Measurements from ENCODE around the gene HEG1.

HEG1 gene

DNA sequence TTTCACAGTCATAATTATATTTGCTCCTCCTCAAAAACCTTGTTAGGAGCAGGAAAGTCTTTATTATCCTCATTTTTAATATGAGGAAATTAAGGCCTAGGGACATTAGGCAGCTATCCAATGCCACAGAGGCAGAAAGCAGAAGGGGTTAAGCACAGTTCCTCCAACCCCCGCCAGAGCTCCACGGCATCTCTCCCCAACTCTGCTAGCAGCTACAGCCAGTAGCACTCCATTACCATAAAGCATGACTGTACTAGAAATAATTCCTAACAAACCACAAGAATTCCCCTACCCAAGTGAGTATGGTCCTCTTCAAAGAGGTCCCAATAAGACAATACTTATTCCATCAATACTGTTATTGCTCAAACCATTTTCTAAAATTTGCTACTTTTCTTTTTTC, 9.8 kb downstream of the HEG1 start:
- DNase-seq = no peak

DNA sequence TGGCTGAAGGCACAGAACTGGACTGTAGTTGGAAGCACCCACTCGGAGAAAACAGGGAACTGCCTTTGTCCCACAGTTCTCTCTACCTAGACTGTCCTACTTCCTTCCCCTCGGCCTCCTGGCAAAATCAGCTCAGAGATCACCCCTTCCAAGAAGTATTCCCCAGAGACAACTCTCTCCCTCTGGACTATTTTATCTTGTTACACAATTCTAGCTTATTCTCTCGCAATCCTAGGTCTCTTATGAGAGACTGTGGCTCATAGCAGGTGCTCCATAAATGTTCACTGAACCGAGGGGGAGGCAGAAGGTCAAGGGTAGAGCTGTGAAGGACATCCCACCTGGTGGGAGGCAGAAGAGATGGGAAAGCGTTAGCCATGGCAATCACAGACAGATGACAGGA, 10.6 kb downstream of the HEG1 start:
- DNase-seq = no peak

DNA sequence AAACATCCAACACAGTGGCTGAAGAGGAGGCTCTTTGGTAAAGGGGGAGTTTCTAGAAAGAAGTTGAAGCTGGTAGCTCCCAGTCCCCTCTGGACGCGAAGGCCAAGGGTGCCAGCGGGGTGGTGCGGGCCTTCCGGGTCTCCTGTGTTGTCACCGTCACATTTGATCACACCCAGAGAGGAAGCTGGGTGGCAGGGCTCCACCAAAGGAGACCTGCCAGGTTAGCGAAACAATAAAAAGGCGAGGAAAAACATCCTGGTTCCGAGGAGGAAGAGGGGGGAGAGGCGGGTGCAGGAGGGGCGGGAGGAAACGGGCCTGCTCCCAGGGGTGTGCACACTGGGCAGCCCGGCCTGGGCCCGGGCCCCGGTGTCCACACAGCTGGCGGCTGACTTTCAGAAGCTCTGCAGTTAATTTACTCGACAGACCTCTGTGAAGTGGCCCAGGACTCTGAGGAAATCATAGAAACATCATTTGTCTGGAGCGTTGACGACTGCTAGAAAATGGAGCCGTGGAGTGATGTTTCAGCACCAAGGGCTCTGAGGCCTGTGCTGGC, 12.1 kb downstream of the HEG1 start:
- no peak for DNase-seq

DNA sequence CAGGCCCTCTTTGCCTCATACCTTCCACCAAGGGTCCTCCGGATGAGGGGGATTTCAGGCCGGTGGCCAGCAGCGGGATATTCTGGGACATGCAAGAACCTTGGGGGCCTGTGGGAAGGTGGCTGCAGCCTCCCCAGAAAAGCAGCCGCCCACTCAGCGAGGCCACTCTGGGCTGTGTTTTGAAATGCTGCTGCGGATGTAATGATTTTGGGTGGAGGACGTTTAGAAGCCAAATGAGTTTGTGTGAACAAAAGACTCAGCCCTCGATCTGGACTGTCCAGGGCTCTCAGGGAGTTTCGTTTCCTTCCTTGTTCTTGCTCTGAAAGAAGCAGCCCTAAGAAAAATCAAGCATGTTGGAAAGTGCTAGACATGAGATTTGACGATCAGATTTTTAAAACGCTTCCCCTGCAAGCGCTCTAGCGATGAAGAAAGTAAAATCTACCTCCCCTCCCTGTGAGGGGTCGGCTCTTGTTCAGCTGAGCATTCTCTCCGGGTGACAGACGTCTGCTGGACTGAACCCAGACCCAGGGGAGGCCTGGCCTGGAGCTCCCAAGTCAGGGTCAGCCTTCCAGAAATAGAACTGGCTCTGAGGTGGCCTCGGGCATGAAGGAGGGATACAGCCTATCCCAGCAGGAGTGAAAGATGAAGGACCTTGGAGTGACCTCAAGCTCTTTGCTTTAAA, 12.9 kb downstream of the HEG1 start:
- DNase-seq = no peak

DNA sequence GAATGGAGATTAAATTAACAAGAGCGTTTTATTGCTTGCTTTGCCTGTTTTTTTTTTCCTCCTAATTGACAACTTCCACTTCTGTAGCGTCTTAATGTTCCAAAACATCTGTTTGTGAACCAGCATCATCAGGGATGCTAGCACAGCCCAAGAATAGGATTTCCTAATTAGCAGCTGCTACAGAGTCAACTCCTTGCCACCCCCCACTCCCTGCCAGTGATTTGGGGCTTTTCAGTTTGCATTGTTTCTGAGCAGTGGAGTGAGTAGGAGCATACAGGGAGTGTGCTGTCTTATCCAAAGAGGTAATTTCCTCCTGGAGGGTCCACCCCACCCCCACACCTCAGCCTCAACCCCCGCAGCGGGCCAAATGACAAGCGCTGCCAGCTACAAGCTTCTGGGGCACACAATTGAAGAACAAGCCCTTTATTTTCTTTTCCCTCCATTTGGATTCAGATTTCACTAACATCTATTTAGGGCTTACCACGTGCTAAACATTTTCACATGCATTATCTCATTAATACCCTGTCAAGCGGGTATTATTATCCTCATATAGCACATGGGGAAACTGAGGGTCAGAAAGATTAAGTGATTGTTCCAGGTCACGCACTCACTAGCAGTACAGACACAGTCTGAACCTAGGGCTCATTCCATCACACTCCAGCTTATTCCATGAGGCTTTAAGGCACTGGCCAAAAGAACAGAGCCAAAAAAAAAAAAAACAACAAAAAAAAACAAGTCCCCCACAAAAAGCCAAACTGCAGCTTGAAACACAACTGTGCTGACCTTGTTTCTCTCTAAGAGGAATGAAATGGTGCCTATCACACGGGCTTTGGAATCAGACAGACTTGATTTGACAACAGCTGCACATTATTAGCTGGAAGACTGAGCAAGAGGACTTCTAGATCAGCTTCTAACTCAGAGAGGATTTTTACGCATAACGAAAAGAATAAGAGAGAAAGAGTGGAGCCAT, 16.4 kb downstream of the HEG1 start:
- no peak for DNase-seq

DNA sequence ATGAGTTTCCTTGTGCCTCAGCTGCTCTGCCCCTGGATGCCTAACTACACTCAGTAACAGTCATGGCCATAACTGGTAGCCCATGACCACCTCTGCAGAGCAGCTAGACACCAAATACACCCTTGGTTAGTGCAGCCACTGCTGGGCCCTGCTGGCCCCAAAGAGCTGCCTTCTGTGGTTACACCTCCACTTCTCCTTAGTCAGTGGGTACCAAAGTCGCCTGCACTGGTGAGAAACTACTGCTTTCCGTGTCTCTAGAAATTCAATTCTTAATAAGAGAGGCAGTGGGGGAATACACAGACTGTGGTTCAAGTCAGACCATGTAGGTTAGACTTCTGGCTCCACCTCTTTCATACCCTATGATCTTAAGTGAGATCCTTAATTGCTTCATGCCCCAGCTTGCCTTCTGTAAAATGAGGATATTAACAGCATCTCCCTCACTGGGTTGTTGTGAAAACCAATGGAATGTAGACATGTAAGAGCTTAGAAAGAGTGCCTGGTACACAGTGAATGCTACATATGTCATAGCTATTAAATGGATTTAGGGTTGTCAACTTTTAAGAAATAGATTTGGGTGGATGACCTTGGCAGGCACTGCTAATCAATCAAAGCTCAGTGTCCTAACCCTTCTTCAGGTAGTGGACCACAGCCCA, 18.2 kb downstream of the HEG1 start:
- no peak for DNase-seq

DNA sequence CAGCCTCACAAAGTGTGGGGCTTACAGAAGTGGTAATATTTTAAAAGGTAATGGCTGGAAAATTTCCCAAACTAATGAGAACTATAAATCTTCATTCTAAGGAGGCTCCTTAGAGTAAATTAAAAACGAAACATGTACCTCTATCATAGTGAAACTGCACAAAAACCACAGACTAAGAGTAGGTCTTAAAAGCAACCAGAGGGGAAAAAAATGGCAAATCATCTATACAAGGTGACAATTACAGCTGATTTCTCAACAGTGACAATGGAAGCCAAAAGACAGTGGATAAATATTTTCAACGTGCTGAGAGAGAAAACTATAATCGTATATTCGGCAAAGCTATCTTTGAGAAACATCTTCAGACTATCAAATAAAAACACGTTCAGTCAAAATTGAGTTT, 20.6 kb downstream of the HEG1 start:
- no peak for DNase-seq

DNA sequence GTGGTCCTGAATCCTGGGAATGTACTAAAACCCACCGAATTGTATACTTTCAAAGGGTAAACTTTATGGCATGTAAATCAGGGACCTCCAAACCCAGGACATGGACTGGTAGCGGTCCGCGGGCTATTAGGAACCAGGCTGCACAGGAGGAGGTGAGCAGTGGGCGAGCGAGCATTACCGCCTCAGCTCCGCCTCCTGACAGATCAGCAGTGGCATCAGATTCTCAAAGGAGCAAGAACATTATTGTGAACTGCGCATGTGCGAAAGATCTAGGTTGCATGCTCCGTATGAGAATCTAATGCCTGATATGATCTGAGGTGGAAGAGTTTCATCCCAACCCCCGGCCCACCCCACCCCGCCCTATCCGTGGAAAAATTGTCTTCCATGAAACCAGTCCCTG, 22.2 kb downstream of the HEG1 start:
- no peak for DNase-seq

DNA sequence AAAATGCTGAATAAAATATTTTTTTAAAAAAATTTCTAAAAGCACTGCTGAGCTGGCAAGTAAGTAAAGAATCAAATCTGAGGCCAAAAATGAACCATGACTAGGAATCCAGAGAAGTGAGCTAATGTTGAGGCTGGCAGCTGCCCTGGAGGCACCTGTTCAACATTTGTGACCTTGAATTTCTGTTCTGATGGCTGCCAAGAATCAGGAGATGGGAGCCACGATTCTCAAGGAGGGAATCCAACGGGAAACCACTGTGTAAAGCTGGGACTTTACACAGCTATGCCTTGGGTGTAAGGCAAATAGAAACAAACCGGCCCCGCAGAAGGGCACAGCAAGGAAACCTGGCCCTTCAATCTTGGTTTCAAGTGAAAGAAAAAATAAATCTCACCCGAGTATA, 22.7 kb downstream of the HEG1 start:
- no peak for DNase-seq

DNA sequence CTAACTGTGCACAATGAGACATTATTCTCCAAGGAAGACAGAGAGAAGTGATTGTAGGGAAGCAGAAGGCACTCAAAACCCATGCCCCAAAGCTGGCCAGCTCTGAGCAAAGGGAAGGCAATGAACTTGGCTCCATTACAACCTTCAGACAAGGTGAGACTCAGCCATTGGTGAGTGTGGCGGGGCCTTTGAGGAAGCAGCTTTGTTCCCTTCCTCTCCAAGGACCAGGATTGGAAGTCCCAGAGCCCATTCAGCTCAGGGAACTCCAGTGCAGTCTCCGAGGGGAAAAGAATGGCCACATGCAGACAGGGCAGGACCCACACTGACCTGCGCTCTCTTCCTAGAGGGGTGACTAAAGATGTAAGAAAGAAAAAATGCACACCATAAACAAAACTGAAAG, 23.1 kb downstream of the HEG1 start:
- no peak for DNase-seq

DNA sequence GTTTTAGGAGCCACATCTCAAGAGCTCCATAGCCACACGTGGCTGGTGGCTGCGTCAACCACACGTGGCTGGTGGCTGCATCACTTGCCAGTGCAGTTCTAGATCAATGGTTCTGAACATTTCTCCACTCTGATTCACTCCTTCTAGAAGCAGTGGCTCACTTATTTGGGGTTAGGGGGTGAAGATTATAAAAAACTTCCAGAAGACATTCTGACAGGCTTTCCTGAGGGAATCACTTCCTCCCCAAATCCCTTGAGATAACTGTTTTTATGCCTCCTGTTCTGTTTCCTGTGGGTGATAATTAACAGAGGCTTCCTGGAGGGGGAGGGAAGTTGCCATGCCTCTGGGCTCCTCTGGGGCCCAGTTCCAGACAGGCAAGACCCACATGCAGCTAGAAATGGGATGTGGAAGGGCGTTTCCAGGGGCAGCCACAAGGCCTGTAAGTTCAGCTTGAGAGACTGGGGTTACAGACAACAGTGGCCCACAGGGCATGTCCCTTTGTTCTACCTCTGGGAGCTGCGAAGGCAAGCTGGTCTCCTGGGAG, 23.6 kb downstream of the HEG1 start:
- no peak for DNase-seq

DNA sequence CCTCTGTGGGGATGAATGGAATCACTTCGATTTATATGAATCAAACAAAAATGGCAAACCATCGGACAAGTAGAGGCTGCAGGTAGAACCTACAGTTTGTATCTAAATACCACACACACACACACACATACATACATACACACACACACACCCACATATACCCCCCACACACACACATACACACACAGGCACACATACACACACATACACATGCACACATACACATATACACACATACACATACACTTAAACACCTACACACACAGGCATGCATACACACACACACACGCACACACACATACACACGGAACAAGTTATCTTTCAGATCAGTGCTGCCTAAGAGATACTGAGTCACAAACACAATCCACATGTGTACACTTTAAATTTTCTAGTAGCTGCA, 24.3 kb downstream of the HEG1 start:
- no peak for DNase-seq

DNA sequence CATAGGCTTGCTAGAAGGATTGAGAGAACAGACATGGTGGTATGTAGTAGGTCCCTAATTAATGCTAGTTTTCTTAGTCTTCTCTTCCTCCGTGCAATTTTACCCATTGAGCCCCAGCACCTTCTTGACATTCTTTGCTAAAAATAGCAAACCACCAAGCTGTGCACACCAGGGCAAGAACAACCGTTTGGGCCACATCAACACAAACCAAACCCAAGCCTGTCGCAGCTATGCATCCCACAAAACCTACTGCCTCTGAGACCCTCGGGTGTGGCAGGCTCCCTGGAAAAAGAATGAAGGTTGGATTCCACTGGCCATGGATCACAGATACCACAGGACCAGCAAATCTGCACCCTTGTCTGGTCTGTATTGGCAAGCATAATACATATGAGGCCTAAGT, 27.1 kb downstream of the HEG1 start:
- DNase-seq = no peak

DNA sequence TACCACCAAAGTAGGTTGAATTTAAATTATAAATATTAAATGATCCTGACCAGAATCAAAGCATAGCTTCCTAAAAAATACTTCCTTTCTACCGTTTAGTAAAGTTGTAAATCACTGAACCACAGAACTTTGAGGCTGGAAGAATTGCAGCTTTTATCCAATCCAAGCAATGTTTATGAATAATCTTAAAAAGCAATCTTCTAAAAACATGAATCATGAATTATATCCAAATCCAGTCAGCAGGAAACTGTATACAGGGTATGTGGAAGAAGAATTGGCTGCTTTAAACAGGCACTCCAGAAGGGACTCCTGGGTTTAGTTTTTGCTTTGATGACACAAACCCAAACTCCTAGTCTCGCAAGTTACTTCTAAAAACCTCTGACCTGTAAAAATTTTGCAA, 30.2 kb downstream of the HEG1 start:
- DNase-seq = no peak

DNA sequence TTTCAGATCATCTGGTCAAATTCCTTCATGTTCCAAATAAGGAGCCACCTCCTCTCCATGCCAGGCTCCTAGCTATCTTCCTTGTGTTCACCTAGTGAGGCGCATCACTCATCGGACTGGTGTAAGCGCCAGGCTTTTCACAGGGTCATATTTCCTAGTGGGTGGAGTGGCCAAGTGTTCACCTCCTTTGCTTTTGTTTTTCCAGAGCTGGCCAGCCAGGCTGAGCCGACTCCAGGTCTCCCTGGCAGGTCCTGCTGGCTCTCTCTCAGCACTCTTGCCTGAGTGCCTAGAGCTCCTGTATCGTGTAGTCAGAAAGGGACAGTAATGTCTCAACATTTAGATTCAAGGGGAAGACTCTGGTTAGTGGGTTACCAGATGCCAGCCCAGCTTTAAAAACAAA, 31.0 kb downstream of the HEG1 start:
- no peak for DNase-seq

DNA sequence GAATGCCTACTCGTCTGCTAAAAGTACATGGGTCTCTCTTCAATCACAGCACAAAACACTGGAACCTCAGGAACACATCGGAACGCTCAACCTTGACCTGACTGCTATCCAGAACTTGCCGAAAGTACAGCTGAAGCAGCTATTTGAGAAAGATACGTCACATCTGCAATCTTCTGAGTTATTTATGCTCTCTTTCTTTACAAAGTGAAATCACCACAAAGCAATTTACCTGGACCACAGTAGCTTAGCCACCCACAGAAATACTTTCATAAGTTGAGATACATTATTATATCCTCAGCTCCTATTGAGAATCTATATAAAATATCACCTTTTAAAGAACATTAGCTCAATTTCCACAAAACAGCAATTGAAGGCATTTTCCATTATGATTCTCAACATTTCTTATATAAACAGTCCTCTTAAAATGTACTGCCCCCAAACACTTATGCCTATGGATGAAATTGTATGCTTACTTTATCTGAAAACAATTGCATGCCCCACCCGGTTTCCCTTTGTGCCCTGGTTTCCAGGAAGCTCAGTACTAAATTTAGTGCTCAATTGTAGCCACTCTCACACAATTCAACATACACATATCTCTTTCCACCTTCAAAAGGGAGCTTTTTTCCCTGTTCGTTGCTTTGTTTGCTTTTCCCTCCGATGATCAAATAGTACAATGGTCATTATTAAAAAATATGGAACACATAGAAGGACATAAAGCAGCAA, 31.8 kb downstream of the HEG1 start:
- DNase-seq = no peak

DNA sequence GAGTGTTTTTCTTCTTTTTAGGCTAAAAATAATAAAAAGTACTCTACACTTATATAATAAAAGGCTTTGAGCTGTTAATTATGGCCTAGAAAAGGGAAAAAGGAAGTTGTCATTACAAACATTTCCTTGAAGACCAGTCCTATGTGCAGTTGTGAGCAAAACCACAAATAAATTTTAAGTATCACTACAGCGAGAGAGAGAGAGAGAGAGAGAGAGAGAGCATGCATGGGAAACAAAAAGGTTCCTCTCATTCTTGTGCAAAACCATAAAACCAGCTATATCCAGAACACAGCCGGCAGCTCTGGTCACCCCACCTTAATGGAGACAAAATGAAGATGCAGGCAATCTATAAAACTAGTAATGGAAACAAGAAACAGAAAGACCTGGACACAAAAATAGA, 33.6 kb downstream of the HEG1 start:
- no peak for DNase-seq

DNA sequence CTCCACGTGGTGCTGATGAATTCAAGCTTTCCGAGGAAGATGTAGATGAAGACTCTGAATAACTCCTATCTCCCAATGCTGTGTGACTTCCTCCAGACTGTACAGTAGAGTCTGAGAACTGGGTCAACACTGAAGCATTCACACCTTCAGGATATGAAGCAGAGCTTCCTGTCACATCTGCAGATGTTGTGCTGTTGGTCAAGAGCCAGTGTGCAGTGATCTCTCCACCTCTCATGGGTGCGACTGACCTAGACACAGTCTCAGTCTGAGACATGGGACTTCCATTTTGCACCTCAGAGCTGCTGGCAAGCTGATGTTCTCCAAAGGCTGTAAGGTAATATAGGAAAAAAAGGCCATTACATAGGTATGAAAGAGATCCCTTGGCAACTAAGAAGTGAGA, 36.5 kb downstream of the HEG1 start:
- DNase-seq = no peak

DNA sequence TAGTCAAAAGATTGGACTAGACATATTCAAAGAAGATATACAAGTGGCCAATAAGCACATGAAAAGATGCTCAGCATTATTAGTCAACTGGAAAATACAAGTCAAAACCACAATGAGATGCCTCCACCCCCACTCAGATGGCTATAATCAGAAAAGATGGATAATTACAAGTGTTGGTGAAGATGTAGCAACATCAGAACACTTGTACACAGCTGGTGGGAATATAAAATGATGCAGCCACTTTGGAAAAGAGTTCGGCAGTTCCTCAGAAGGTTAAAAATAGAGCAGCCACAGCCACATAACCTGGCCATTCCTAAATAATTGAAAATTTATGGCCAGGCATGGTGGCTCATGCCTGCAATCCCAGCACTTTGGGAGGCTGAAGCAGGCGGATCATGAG, 38.4 kb downstream of the HEG1 start:
- no peak for DNase-seq

DNA sequence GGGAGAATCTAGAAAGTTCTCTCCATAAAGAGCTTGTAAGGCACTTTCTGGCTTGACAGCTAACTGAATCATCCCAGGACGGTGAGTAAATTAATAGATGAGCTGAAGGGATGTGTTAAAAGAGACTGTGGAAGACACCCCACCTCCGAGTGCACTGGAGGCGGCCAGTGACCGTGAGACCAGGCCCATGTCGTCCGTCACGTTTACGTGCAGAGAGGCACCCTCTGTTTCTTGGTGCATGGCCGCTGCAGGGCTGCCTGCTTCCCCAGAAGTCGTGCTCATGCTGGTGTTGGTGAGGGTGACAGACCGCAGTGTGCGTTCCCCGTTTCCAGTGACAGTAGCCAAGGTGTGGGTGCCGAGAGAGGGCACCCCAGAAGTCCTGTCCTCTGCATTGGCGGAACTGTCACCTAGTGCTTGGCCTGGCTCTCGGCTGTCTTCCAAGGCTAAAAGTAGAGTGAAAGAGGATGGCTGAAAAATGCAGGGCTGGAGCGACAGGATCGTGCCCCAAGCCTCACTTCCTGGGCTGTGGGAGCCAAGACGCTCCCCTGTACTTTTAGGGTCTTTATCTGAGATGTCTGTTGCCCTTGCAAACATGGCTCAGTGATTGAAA, 41.1 kb downstream of the HEG1 start:
- no peak for DNase-seq

DNA sequence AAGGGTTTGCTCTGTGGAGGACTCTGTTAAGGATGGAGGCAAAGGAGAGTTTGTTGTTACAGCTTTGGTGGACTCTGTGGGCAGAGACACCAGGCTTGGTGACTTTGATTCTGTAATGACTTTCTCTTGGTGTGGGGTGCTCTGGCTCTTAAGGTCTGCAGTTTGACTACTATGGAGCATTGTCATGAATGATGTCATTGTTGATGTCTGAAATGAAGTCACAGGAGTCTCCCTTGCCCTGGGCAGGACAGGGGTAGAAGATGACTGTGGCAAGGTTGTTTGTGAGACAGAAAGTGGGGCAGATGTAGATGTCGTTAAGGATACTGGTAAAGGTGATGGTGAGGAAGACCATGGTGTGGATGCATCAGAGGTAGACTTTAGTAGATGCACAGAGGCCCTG, 42.7 kb downstream of the HEG1 start:
- no peak for DNase-seq

DNA sequence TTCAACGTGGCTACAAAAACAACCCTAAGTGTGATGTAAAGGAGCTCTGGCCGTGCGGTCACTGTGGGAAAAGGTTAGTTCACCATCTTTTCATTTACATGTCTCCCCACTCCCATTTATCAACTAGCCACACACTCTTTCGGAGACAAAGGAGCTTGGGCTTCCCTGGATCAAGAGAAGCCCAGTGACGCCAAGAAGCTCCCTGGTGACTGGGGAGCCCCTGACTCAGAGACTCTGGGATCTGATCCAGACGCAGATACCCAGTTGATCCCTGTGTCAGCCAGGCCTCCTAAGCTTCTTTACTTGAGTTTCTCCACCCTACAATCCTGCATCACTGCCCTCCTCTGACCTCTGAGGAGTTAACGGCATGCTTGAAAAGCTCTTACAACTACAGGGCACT, 43.9 kb downstream of the HEG1 start:
- DNase-seq = no peak

Data from NCI-H187 treated with DMSO at 0.1 percent for 48 hours (cell line).